ENCODE data around the gene STMP1.

Gene STMP1

GRCh38 chr7:135707570-135707966 lies 45.3 kb downstream of the STMP1 start:
- H3K9ac ChIP-seq (ENCODE audit: low read depth, low read length) = no peak overlapping the region
- no peaks in the 10 kb centered on the region for H3K27me3 ChIP-seq (ENCODE audit: insufficient read depth, low read length, poor library complexity)
- no peak for TF ChIP-seq CTCF (IDR thresholded peaks at IDR 0.05; ENCODE audit: borderline replicate concordance, extremely low read depth, low read length, poor library complexity, severe bottlenecking)
- no peak for TF ChIP-seq EZH2 (IDR thresholded peaks at IDR 0.05; ENCODE audit: borderline replicate concordance, low read depth, low read length, severe bottlenecking)
- no peaks in the 10 kb centered on the region for H3K4me1 ChIP-seq (ENCODE audit: insufficient read depth, low read length)
- H2AFZ ChIP-seq (ENCODE audit: low read depth, low read length) = no peak overlapping the region
- ATAC-seq (ENCODE audit: insufficient read depth, low read depth) = no peak
- H3K36me3 ChIP-seq (ENCODE audit: insufficient read depth, low read length) = no peaks in the 10 kb centered on the region
- no peaks in the 10 kb centered on the region for H4K20me1 ChIP-seq (ENCODE audit: insufficient read depth, low read length)
- H3K4me2 ChIP-seq (ENCODE audit: insufficient read depth, low read length) = no peak overlapping the region
- no peak overlapping the region for H3K27ac ChIP-seq (ENCODE audit: low read length)
- no peak overlapping the region for H3K4me3 ChIP-seq (ENCODE audit: low read depth in 1 of 2, low read length in 2 of 2)
- no peaks in the 10 kb centered on the region for H3K79me2 ChIP-seq (ENCODE audit: insufficient read depth, low read length)
- H3K9me3 ChIP-seq (ENCODE audit: insufficient read depth, low read length, severe bottlenecking) = no peaks in the 10 kb centered on the region
- no peak for DNase-seq

- no peak overlapping the region for H3K4me2 ChIP-seq (ENCODE audit: insufficient read depth, low read length)
- H3K9me3 ChIP-seq (ENCODE audit: insufficient read depth, low read length, severe bottlenecking) = no peaks in the 10 kb centered on the region
- H3K79me2 ChIP-seq (ENCODE audit: insufficient read depth, low read length) = no peaks in the 10 kb centered on the region
- no peak overlapping the region for H3K4me3 ChIP-seq (ENCODE audit: low read depth in 1 of 2, low read length in 2 of 2)
- no peak overlapping the region for H2AFZ ChIP-seq (ENCODE audit: low read depth, low read length)
- no peaks in the 10 kb centered on the region for H4K20me1 ChIP-seq (ENCODE audit: insufficient read depth, low read length)
- no peaks in the 10 kb centered on the region for H3K36me3 ChIP-seq (ENCODE audit: insufficient read depth, low read length)
- TF ChIP-seq CTCF (IDR thresholded peaks at IDR 0.05; ENCODE audit: borderline replicate concordance, extremely low read depth, low read length, poor library complexity, severe bottlenecking) = no peak
- TF ChIP-seq EZH2 (IDR thresholded peaks at IDR 0.05; ENCODE audit: borderline replicate concordance, low read depth, low read length, severe bottlenecking) = no peak
- H3K27ac ChIP-seq (ENCODE audit: low read length) = no peak overlapping the region
- no peak overlapping the region for H3K9ac ChIP-seq (ENCODE audit: low read depth, low read length)
- ATAC-seq (ENCODE audit: insufficient read depth, low read depth) = no peak
- H3K27me3 ChIP-seq (ENCODE audit: insufficient read depth, low read length, poor library complexity) = no peaks in the 10 kb centered on the region
- no peak for DNase-seq
- H3K4me1 ChIP-seq (ENCODE audit: insufficient read depth, low read length) = no peaks in the 10 kb centered on the region
Measured at GRCh38 chr7:135708041-135708440, 45.7 kb downstream of the STMP1 start.

- H4K20me1 ChIP-seq (ENCODE audit: insufficient read depth, low read length) = no peaks in the 10 kb centered on the region
- ATAC-seq (ENCODE audit: insufficient read depth, low read depth) (no peak), DNase-seq (no peak)
- H3K4me3 ChIP-seq (ENCODE audit: low read depth in 1 of 2, low read length in 2 of 2) = no peak overlapping the region
- H3K79me2 ChIP-seq (ENCODE audit: insufficient read depth, low read length) = no peaks in the 10 kb centered on the region
- H3K4me1 ChIP-seq (ENCODE audit: insufficient read depth, low read length) = no peaks in the 10 kb centered on the region
- no peaks in the 10 kb centered on the region for H3K36me3 ChIP-seq (ENCODE audit: insufficient read depth, low read length)
- no peak for TF ChIP-seq CTCF (IDR thresholded peaks at IDR 0.05; ENCODE audit: borderline replicate concordance, extremely low read depth, low read length, poor library complexity, severe bottlenecking)
- TF ChIP-seq EZH2 (IDR thresholded peaks at IDR 0.05; ENCODE audit: borderline replicate concordance, low read depth, low read length, severe bottlenecking) = no peak
- no peaks in the 10 kb centered on the region for H3K9me3 ChIP-seq (ENCODE audit: insufficient read depth, low read length, severe bottlenecking)
- H3K4me2 ChIP-seq (ENCODE audit: insufficient read depth, low read length) = no peak overlapping the region
- no peak overlapping the region for H2AFZ ChIP-seq (ENCODE audit: low read depth, low read length)
- no peak overlapping the region for H3K9ac ChIP-seq (ENCODE audit: low read depth, low read length)
- H3K27ac ChIP-seq (ENCODE audit: low read length) = no peak overlapping the region
- no peaks in the 10 kb centered on the region for H3K27me3 ChIP-seq (ENCODE audit: insufficient read depth, low read length, poor library complexity)
Measured at GRCh38 chr7:135709508-135709907, 47.2 kb downstream of the STMP1 start.

Data from DND-41 (cell line).